NCI-H1436 (cell line): ENCODE data around the gene WDR48.

Experiments
- DNase-seq: peaks from one replicate; lab custom pipeline; 2025; lab: John Stamatoyannopoulos, UW

Gene WDR48

GRCh38 chr3:39140341-39140971 is 88.6 kb downstream of the WDR48 start:
- DNase-seq, result no peak

GRCh38 chr3:39141171-39141995 is 89.6 kb downstream of the WDR48 start:
- no peak for DNase-seq

GRCh38 chr3:39142067-39142466 is 90.3 kb downstream of the WDR48 start:
- DNase-seq, result no peak

GRCh38 chr3:39143051-39143885 is 91.5 kb downstream of the WDR48 start:
- DNase-seq, result no peak

GRCh38 chr3:39144095-39144747 is 92.4 kb downstream of the WDR48 start:
- no peak for DNase-seq

- no peak for DNase-seq
Measured at GRCh38 chr3:39144748-39145380, 93.0 kb downstream of the WDR48 start.

GRCh38 chr3:39146083-39146501 is 94.3 kb downstream of the WDR48 start:
- DNase-seq, result no peak
